Measurements from ENCODE around the gene SUMF2.

DNA sequence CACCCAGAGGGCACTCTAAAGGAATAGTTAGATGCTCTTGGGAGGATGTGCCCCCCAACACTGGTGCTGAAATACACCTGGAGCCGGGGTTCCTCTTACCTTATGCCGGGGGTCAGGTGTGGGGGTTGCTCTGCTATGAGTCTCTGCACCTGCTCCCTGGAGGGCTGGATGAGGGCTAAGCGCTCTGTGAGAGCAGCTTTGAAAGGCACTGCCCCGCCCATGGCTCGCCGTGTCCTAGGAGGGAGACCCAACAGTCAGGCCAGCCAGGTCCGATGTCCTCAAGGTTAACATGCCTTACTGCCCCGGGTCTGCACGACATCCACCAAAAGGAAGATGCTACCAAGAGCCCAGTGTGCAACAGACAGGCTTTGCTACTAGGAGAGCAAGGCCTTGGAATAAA is 44.6 kb upstream of the SUMF2 start:
- TF ChIP-seq, protein P1, sequence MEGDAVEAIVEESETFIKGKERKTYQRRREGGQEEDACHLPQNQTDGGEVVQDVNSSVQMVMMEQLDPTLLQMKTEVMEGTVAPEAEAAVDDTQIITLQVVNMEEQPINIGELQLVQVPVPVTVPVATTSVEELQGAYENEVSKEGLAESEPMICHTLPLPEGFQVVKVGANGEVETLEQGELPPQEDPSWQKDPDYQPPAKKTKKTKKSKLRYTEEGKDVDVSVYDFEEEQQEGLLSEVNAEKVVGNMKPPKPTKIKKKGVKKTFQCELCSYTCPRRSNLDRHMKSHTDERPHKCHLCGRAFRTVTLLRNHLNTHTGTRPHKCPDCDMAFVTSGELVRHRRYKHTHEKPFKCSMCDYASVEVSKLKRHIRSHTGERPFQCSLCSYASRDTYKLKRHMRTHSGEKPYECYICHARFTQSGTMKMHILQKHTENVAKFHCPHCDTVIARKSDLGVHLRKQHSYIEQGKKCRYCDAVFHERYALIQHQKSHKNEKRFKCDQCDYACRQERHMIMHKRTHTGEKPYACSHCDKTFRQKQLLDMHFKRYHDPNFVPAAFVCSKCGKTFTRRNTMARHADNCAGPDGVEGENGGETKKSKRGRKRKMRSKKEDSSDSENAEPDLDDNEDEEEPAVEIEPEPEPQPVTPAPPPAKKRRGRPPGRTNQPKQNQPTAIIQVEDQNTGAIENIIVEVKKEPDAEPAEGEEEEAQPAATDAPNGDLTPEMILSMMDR (IDR thresholded peaks at IDR 0.05), result no peak
- TF ChIP-seq EP300 (IDR thresholded peaks at IDR 0.05), result no peak
- TF ChIP-seq POLR2AphosphoS5 (IDR thresholded peaks at IDR 0.05), result no peak
- no peak for TF ChIP-seq POLR2A (IDR thresholded peaks at IDR 0.05)

Measured in gastroesophageal sphincter (tissue), 3 donors.